K562 (cell line): ENCODE measurements around the gene CLCNKA. TPM values are rescaled to one million over a fixed set of nuclear protein-coding genes. Genes with fewer than 3 reads are reported as not detected.

ENCODE experiments used
- CUX1 ChIP-seq: fragments of 200-800 bp; sonication (Bioruptor generic); IDR thresholded peaks from 2 replicates; pipeline ENCODE4 v1.6.1; 2016; ENCODE audit warnings: missing genetic modification characterization, missing compliant biosample characterization
- HIVEP1 ChIP-seq: fragments of 250-450 bp; sonication (Bioruptor Pico); IDR thresholded peaks from 2 replicates; pipeline ENCODE4 v1.4.0; 2020; ENCODE audit warnings: mild to moderate bottlenecking
- HSF4 ChIP-seq: fragments of 250-450 bp; sonication (Bioruptor Pico); IDR thresholded peaks from 2 replicates; pipeline ENCODE4 v2.1.2; 2022; ENCODE audit warnings: mild to moderate bottlenecking, moderate library complexity, borderline replicate concordance
- JUN ChIP-seq, 2 experiments: sonication (generic) in 1 of 2; formaldehyde crosslinking in 1 of 2; IDR thresholded peaks; 2 replicates each; pipeline versions ENCODE4 v1.6.1 to v1.8.0; 2012 to 2022; ENCODE audit warnings: borderline replicate concordance in 2 of 2, mild to moderate bottlenecking in 2 of 2, improper control_type of control experiment in 1 of 2, low read depth in 1 of 2, low read length in 1 of 2, missing genetic modification reagents in 1 of 2
- NFIC ChIP-seq: fragments of 450-650 bp; IDR thresholded peaks from 2 replicates; pipeline ENCODE4 v1.6.1; 2017; ENCODE audit warnings: mild to moderate bottlenecking, inconsistent platforms
- SMARCB1 ChIP-seq: IDR thresholded peaks from 2 replicates; pipeline ENCODE4 v1.6.1; 2011; ENCODE audit warnings: improper control_type of control experiment, low read depth; ENCODE audit not compliant: insufficient read length
- SP1 ChIP-seq: sonication (generic); formaldehyde crosslinking; IDR thresholded peaks from 2 replicates; pipeline ENCODE4 v1.8.1; 2022; ENCODE audit warnings: mild to moderate bottlenecking, missing genetic modification reagents
- TAF1 ChIP-seq: IDR thresholded peaks from 2 replicates; pipeline ENCODE4 v1.6.1; 2011; ENCODE audit warnings: mild to moderate bottlenecking, low read length, moderate library complexity; ENCODE audit not compliant: insufficient read depth, control insufficient read depth, severe bottlenecking; ENCODE audit errors: extremely low read depth
- TFAM ChIP-seq: fragments of 250-450 bp; sonication (Bioruptor Pico); conservative IDR thresholded peaks from 2 replicates; pipeline ENCODE4 v1.5.0; 2021; ENCODE audit warnings: mild to moderate bottlenecking, moderate library complexity
- ZBTB8A ChIP-seq: fragments of 450-650 bp; IDR thresholded peaks from 2 replicates; pipeline ENCODE4 v1.6.1; 2018; ENCODE audit warnings: mild to moderate bottlenecking, moderate library complexity; ENCODE audit not compliant: partially characterized antibody
- ZNF121 ChIP-seq: sonication (generic); formaldehyde crosslinking; conservative IDR thresholded peaks from 2 replicates; pipeline ENCODE4 v1.8.0; 2022; ENCODE audit warnings: missing genetic modification reagents
- ZNF184 ChIP-seq: sonication (generic); formaldehyde crosslinking; IDR thresholded peaks from 2 replicates; pipeline ENCODE4 v1.5.0; 2020; ENCODE audit warnings: missing genetic modification reagents
- ZNF449 ChIP-seq: fragments of 250-450 bp; sonication (Bioruptor Pico); IDR thresholded peaks from 2 replicates; pipeline ENCODE4 v1.8.0; 2022; ENCODE audit warnings: moderate library complexity, mild to moderate bottlenecking, inconsistent platforms
- polyA plus RNA-seq, 8 experiments: library from polyadenylated mRNA; depleted of rRNA in 4 of 8; stranded (reverse) in 5 of 8; unstranded in 3 of 8; fragments of >200 nt; fragmentation: Nextera tagmentation in 2 of 8; fragmentation: Illumina TruSeq in 1 of 8; extraction: Ambion mirVana in 2 of 8; extraction: Trizol in 1 of 8; gene quantifications; 2 replicates each; pipeline versions ENCODE4 v1.2.1 to v1.2.3, GENCODE V29; 2011 to 2014; ENCODE audit warnings: inconsistent platforms in 1 of 8, missing spikeins in 1 of 8
- total RNA-seq, 7 experiments: library from RNA; depleted of rRNA in 6 of 7; stranded (reverse); fragments of >200 nt in 6 of 7; fragmentation: Illumina TruSeq in 2 of 7; extraction: Trizol in 2 of 7; gene quantifications; 2 replicates each; pipeline versions ENCODE4 v1.2.1 to v1.2.3, GENCODE V29; 2011 to 2021; ENCODE audit warnings: low replicate concordance in 1 of 7
- TF ChIP-seq, protein P1 (sequence below): sonication (generic); formaldehyde crosslinking; IDR thresholded peaks from 2 replicates; pipeline ENCODE4 v1.5.0; 2020; ENCODE audit warnings: missing genetic modification reagents
- TF ChIP-seq, protein P2 (sequence below): fragments of 450-650 bp; IDR thresholded peaks from 2 replicates; pipeline ENCODE4 v1.6.1; 2016

The CLCNKA gene
- total and polyA plus RNA-seq, 9 of the 15 experiments (the other 6 are each of a cell fraction or from before 2014, with no cell fraction given), result 0.03 to 0.37 (median 0.10) TPM; not detected in 3

- TF ChIP-seq JUN (IDR thresholded peaks at IDR 0.05; ENCODE audit: borderline replicate concordance, low read depth, low read length) (peak; percentile 34; the same call in 1 of the 2 replicates), JUN (CRISPR knock-in tag; IDR thresholded peaks at IDR 0.05; ENCODE audit: borderline replicate concordance) (peak; percentile 92), TAF1 (no peak), HSF4 (CRISPR knock-in tag) (no peak), ZNF449 (no peak), HIVEP1 (CRISPR knock-in tag) (no peak), SP1 (CRISPR knock-in tag) (peak; percentile 99), ZBTB8A (no peak), CUX1 (no peak), SMARCB1 (no peak), ZNF121 (CRISPR knock-in tag) (no peak), NFIC (no peak; the same call in 1 of the 2 replicates), ZNF184 (no peak), TFAM (CRISPR knock-in tag) (no peak)
- TF ChIP-seq, protein P1, sequence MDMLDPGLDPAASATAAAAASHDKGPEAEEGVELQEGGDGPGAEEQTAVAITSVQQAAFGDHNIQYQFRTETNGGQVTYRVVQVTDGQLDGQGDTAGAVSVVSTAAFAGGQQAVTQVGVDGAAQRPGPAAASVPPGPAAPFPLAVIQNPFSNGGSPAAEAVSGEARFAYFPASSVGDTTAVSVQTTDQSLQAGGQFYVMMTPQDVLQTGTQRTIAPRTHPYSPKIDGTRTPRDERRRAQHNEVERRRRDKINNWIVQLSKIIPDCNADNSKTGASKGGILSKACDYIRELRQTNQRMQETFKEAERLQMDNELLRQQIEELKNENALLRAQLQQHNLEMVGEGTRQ (CRISPR knock-in tag), result no peak
- TF ChIP-seq, protein P2, sequence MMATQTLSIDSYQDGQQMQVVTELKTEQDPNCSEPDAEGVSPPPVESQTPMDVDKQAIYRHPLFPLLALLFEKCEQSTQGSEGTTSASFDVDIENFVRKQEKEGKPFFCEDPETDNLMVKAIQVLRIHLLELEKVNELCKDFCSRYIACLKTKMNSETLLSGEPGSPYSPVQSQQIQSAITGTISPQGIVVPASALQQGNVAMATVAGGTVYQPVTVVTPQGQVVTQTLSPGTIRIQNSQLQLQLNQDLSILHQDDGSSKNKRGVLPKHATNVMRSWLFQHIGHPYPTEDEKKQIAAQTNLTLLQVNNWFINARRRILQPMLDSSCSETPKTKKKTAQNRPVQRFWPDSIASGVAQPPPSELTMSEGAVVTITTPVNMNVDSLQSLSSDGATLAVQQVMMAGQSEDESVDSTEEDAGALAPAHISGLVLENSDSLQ, result no peak; the same call in none of the 2 replicates
Observed at GRCh38 chr1:16055613-16056520, 34.0 kb downstream of the CLCNKA start (continued).
